Effector memory CD4-positive, alpha-beta T cell (primary cell): Measurements from ENCODE around the gene POU2F1.

Source experiments
- DNase-seq, 3 donors: peaks; one replicate each; pipeline ENCODE4 v3.0.0-alpha.2; 2020
- H3K27ac ChIP-seq: 2 replicates; pipeline ENCODE4 v1.7.0; 2013; ENCODE audit warnings: mild to moderate bottlenecking, low read length, moderate library complexity; ENCODE audit not compliant: insufficient read depth, poor library complexity, severe bottlenecking
- H3K27me3 ChIP-seq: replicated peaks from 2 replicates; pipeline ENCODE4 v1.7.0; 2013; ENCODE audit warnings: mild to moderate bottlenecking, low read length; ENCODE audit not compliant: insufficient read depth, control insufficient read depth, poor library complexity, severe bottlenecking
- H3K36me3 ChIP-seq: 2 replicates; pipeline ENCODE4 v1.7.0; 2013; ENCODE audit warnings: mild to moderate bottlenecking, low read length, moderate library complexity; ENCODE audit not compliant: control insufficient read depth, insufficient read depth
- H3K4me1 ChIP-seq: 2 replicates; pipeline ENCODE4 v1.7.0; 2013; ENCODE audit warnings: low read length, mild to moderate bottlenecking; ENCODE audit not compliant: control insufficient read depth, insufficient read depth, poor library complexity, severe bottlenecking
- H3K4me3 ChIP-seq: 2 replicates; pipeline ENCODE4 v1.7.0; 2013; ENCODE audit warnings: low read length, low read depth, mild to moderate bottlenecking; ENCODE audit not compliant: insufficient read depth, poor library complexity, severe bottlenecking
- H3K9me3 ChIP-seq: 2 replicates; pipeline ENCODE4 v1.7.0; 2013; ENCODE audit warnings: mild to moderate bottlenecking, low read length, moderate library complexity; ENCODE audit not compliant: control insufficient read depth

POU2F1 gene

DNA sequence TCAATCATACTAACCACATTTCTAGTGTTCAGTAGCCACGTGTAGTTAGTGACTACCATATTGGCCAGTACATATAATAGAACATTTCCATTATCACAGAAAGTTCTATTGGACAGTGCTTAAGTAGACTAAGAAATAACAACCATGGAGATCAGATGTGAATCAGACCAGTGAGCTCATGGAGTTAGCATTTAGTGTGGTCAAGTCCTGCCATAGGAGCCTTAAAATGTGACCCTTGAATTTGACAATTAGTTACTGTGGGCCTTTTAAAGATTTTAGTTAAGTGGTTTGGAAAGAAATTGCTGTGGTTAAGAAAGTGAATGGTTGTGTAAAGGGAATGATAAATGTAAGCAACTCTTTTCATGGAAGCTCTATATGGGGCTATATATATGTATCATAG lies 123.4 kb downstream of the POU2F1 start:
- no peak for DNase-seq
- no peak overlapping the region for H3K4me3 ChIP-seq

GRCh38 chr1:167344615-167345385 lies 124.1 kb downstream of the POU2F1 start:
- no peaks in the 10 kb centered on the region for H3K4me1 ChIP-seq
- H3K9me3 ChIP-seq = no peaks in the 10 kb centered on the region
- H3K4me3 ChIP-seq = no peak overlapping the region
- no peaks in the 10 kb centered on the region for H3K36me3 ChIP-seq
- H3K27ac ChIP-seq = no peak overlapping the region
- no peaks in the 10 kb centered on the region for H3K27me3 ChIP-seq
- DNase-seq = no peak

More for the DNA sequence above, 123.4 kb downstream of the POU2F1 start:
- no peaks in the 10 kb centered on the region for H3K4me1 ChIP-seq
- no peaks in the 10 kb centered on the region for H3K9me3 ChIP-seq
- no peaks in the 10 kb centered on the region for H3K36me3 ChIP-seq
- no peak overlapping the region for H3K27ac ChIP-seq
- no peaks in the 10 kb centered on the region for H3K27me3 ChIP-seq

GRCh38 chr1:167345386-167345733 lies 124.7 kb downstream of the POU2F1 start:
- Histone ChIP-seq H3K4me1 (no peaks in the 10 kb centered on the region), H3K27ac (no peak overlapping the region), H3K27me3 (no peaks in the 10 kb centered on the region), H3K36me3 (no peaks in the 10 kb centered on the region), H3K9me3 (no peaks in the 10 kb centered on the region), H3K4me3 (no peak overlapping the region)
- no peak for DNase-seq

DNA sequence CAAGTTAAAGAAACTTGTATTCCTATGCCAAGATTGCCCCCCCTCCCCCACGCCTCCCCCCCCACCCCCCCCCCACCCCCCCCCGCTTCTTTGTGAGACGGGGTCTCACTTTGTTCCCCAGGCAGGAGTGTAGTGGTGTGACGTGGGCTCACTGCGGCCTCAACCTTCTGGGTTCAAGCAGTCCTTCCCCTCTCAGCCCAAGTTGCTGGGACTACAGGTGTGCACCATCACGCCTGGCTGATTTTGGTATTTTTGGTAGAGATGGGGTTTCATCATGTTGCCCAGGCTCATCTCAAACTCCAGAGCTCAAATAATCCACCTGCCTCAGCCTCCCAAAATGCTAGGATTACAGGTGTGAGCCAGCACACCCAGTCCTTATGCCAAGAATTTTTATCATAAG lies 136.6 kb downstream of the POU2F1 start:
- no peaks in the 10 kb centered on the region for H3K9me3 ChIP-seq
- H3K27me3 ChIP-seq = no peaks in the 10 kb centered on the region
- H3K4me3 ChIP-seq = no peak overlapping the region
- H3K36me3 ChIP-seq = no peaks in the 10 kb centered on the region
- no peaks in the 10 kb centered on the region for H3K4me1 ChIP-seq
- DNase-seq = no peak
- no peak overlapping the region for H3K27ac ChIP-seq

GRCh38 chr1:167359295-167359694 lies 138.6 kb downstream of the POU2F1 start:
- Histone ChIP-seq H3K4me1 (no peaks in the 10 kb centered on the region), H3K27ac (no peak overlapping the region), H3K36me3 (no peaks in the 10 kb centered on the region), H3K4me3 (no peak overlapping the region), H3K27me3 (no peaks in the 10 kb centered on the region), H3K9me3 (no peaks in the 10 kb centered on the region)
- DNase-seq = no peak

DNA sequence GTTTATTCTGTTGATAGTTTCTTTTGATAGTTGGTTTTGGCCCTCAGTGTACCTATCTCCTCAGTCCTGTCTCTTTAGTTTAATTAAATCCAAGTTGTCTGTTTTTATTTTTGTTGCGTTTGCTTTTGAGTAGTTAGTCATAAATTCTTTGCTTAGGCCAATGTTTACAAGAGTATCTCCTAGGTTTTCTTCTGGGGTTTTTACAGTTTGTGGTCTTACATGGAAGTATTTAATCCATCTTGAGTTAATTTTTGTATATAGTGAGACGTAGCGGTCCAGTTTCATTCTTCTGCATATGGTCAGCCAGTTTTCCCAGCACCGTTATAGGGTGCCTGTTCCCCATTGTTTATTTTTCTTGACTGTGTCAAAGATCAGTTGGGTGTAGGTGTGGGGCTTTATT lies 139.4 kb downstream of the POU2F1 start:
- Histone ChIP-seq H3K36me3 (no peaks in the 10 kb centered on the region), H3K27me3 (no peaks in the 10 kb centered on the region), H3K27ac (no peak overlapping the region), H3K4me1 (no peaks in the 10 kb centered on the region), H3K4me3 (no peak overlapping the region), H3K9me3 (no peaks in the 10 kb centered on the region)
- no peak for DNase-seq

GRCh38 chr1:167362638-167363037 lies 142.0 kb downstream of the POU2F1 start:
- no peak for DNase-seq
- Histone ChIP-seq H3K27me3 (no peaks in the 10 kb centered on the region), H3K4me1 (no peaks in the 10 kb centered on the region), H3K4me3 (no peak overlapping the region), H3K36me3 (peaks cover 9% of the 10 kb centered on the region), H3K9me3 (no peaks in the 10 kb centered on the region), H3K27ac (no peak overlapping the region)

GRCh38 chr1:167364826-167365225 lies 144.1 kb downstream of the POU2F1 start:
- no peaks in the 10 kb centered on the region for H3K4me1 ChIP-seq
- H3K36me3 ChIP-seq = peaks cover 9% of the 10 kb centered on the region
- no peaks in the 10 kb centered on the region for H3K27me3 ChIP-seq
- no peak overlapping the region for H3K27ac ChIP-seq
- no peaks in the 10 kb centered on the region for H3K9me3 ChIP-seq
- DNase-seq = no peak
- H3K4me3 ChIP-seq = no peak overlapping the region

DNA sequence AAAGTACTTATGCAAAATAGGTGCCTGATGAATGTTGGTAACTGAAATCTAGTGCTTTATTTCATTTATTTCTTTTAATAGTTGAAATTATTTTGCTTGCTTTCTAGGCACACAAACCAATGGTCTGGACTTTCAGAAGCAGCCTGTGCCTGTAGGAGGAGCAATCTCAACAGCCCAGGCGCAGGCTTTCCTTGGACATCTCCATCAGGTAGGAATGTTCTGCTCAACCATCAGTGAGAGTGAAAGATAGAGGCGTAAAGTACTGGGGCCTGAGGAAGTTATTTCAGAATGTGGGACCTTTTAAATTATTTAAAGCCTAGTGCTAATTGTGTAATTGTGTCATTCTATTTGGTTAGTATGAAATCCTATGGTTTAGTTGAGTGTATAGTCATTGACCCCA lies 144.7 kb downstream of the POU2F1 start:
- DNase-seq = no peak
- no peaks in the 10 kb centered on the region for H3K27me3 ChIP-seq
- H3K9me3 ChIP-seq = no peaks in the 10 kb centered on the region
- no peak overlapping the region for H3K4me3 ChIP-seq
- no peaks in the 10 kb centered on the region for H3K4me1 ChIP-seq
- peaks cover 9% of the 10 kb centered on the region for H3K36me3 ChIP-seq
- no peak overlapping the region for H3K27ac ChIP-seq

DNA sequence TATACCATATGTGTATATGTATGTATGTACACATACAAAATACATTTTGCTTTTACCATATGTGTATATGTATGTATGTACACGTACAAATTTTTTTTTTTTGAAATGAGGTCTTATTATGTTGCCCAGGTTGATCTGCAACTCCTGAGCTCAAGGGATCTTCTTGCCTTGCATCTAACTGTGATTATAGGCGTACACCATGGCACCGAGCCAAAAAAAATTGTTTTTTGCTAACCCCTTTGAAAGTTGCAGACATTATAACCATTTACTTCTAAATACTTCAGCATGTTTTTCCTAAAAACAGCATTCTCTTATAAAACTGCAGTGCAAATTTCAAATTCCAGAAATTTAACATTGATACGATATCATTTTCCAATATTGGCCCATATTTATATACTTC lies 147.0 kb downstream of the POU2F1 start:
- Histone ChIP-seq H3K4me3 (no peak overlapping the region), H3K27me3 (no peaks in the 10 kb centered on the region), H3K4me1 (no peaks in the 10 kb centered on the region), H3K36me3 (peaks cover 9% of the 10 kb centered on the region), H3K27ac (no peak overlapping the region), H3K9me3 (no peaks in the 10 kb centered on the region)
- no peak for DNase-seq
